A549 (cell line): Measurements from ENCODE around the gene SLC39A2. TPM values are rescaled to one million over a fixed set of nuclear protein-coding genes. Genes with fewer than 3 reads are reported as not detected.
"Not testable (repeated sequence)": the region's sequence is repeated elsewhere in the genome, so short reads cannot be mapped to it uniquely, and the experiment has no call there.

Source experiments
- ATAC-seq, 2 experiments: fragments of 200-7000 bp in 1 of 2; fragments of >200 bp in 1 of 2; cut with Nextera tagmentation in 1 of 2; cut with Tn5 transposase in 1 of 2; 3 replicates each; pipeline versions ENCODE4 v1.8.0 to v1.9.1; 2018 to 2020; ENCODE audit warnings: mild to moderate bottlenecking in 1 of 2, moderate library complexity in 1 of 2
- CTCF ChIA-PET: fragments of 300-600 bp; sonication (Branson Sonifier 250); formaldehyde crosslinking; extraction: SDS; loops from one replicate; lab custom pipeline; 2021; ENCODE audit warnings: antibody characterized with exemption, inconsistent platforms; lab: Yijun Ruan, JAX
- POLR2A ChIA-PET: fragments of 350-600 bp; formaldehyde crosslinking; extraction: SDS; loops from one replicate; lab custom pipeline; 2021; ENCODE audit warnings: antibody characterized with exemption, inconsistent platforms; lab: Yijun Ruan, JAX
- DNase-seq, 2 experiments: peaks; one replicate each; pipeline versions ENCODE4 v3.0.0 to v3.0.0-alpha.2; 2011 to 2016; ENCODE audit warnings: low read depth in 1 of 2, low spot score in 1 of 2
- FAIRE-seq: peaks from 2 replicates; lab custom pipeline; 2011; peaks lifted over from hg19 to GRCh38; lab: Jason Lieb, UNC
- H3K27ac ChIP-seq, 2 experiments: fragments of >200 bp; sonication (Bioruptor Twin); formaldehyde crosslinking; 3 replicates each; pipeline ENCODE4 v1.5.1; 2016 to 2017
- H3K4me1 ChIP-seq: fragments of >200 bp; sonication (Bioruptor Twin); formaldehyde crosslinking; 3 replicates; pipeline ENCODE4 v1.6.1; 2016
- H3K4me2 ChIP-seq: fragments of >200 bp; sonication (Bioruptor Twin); formaldehyde crosslinking; 3 replicates; pipeline ENCODE4 v1.6.1; 2016
- H3K4me3 ChIP-seq: fragments of >200 bp; sonication (Bioruptor Twin); formaldehyde crosslinking; 3 replicates; pipeline ENCODE4 v1.5.1; 2016
- H3K9me3 ChIP-seq: fragments of >200 bp; sonication (Bioruptor Twin); formaldehyde crosslinking; 3 replicates; pipeline ENCODE4 v1.6.1; 2016
- ATOH8 ChIP-seq: fragments of 250-450 bp; sonication (Bioruptor Pico); IDR thresholded peaks from 2 replicates; pipeline ENCODE4 v1.5.0; 2020; ENCODE audit warnings: low read depth, mild to moderate bottlenecking, moderate library complexity
- BHLHE40 ChIP-seq: IDR thresholded peaks from 2 replicates; pipeline ENCODE4 v1.6.1; 2012; ENCODE audit warnings: low read depth, low read length, inconsistent platforms
- CBX2 ChIP-seq: fragments of 200-600 bp; sonication (generic); IDR thresholded peaks from 2 replicates; pipeline ENCODE4 v1.6.1; 2016; ENCODE audit warnings: low read depth, mild to moderate bottlenecking, borderline replicate concordance
- CHD2 ChIP-seq: fragments of 150-350 bp; IDR thresholded peaks from 2 replicates; pipeline ENCODE4 v1.6.1; 2014; ENCODE audit warnings: low read length; ENCODE audit not compliant: partially characterized antibody
- EHMT2 ChIP-seq: fragments of 200-600 bp; sonication (generic); IDR thresholded peaks from 2 replicates; pipeline ENCODE4 v1.6.1; 2016; ENCODE audit warnings: antibody characterized with exemption, low read depth, mild to moderate bottlenecking, moderate library complexity
- ELK1 ChIP-seq: fragments of 150-350 bp; IDR thresholded peaks from 2 replicates; pipeline ENCODE4 v1.6.1; 2014; ENCODE audit warnings: low read depth, mild to moderate bottlenecking, low read length
- EP300 ChIP-seq, 2 experiments: fragments of >200 bp; sonication (Bioruptor Twin); formaldehyde crosslinking; IDR thresholded peaks; 2 replicates in 1 of 2; 3 replicates in 1 of 2; pipeline ENCODE4 v1.6.1; 2016 to 2017
- FOSL2 ChIP-seq, 2 experiments: fragments of 450-650 bp in 1 of 2; fragments of >200 bp in 1 of 2; sonication (Bioruptor Twin) in 1 of 2; formaldehyde crosslinking; IDR thresholded peaks; 2 replicates each; pipeline versions ENCODE4 v1.5.0 to v1.6.1; 2016 to 2020; ENCODE audit warnings: mild to moderate bottlenecking in 1 of 2, moderate library complexity in 1 of 2
- HES2 ChIP-seq: fragments of >200 bp; sonication (Bioruptor Twin); formaldehyde crosslinking; IDR thresholded peaks from 2 replicates; pipeline ENCODE4 v1.6.1; 2016
- HMGXB4 ChIP-seq: fragments of 250-450 bp; sonication (Bioruptor Pico); IDR thresholded peaks from 2 replicates; pipeline ENCODE4 v1.5.0; 2021; ENCODE audit warnings: mild to moderate bottlenecking, moderate library complexity, borderline replicate concordance
- MAFK ChIP-seq: fragments of 450-650 bp; IDR thresholded peaks from 2 replicates; pipeline ENCODE4 v1.6.1; 2014; ENCODE audit not compliant: partially characterized antibody
- MAZ ChIP-seq: fragments of 150-350 bp; IDR thresholded peaks from 2 replicates; pipeline ENCODE4 v1.6.1; 2014; ENCODE audit warnings: antibody characterized with exemption, low read depth, low read length, borderline replicate concordance
- NFE2L2 ChIP-seq: fragments of 150-350 bp; conservative IDR thresholded peaks from 2 replicates; pipeline ENCODE4 v1.6.1; 2014; ENCODE audit warnings: low read length
- NPAS2 ChIP-seq: fragments of 250-450 bp; sonication (Bioruptor Pico); IDR thresholded peaks from 2 replicates; pipeline ENCODE4 v1.8.0; 2022; ENCODE audit warnings: mild to moderate bottlenecking, moderate library complexity, borderline replicate concordance
- RAD21 ChIP-seq, 2 experiments: fragments of >200 bp in 1 of 2; sonication (Bioruptor Twin) in 1 of 2; formaldehyde crosslinking in 1 of 2; IDR thresholded peaks in 1 of 2; conservative IDR thresholded peaks in 1 of 2; 2 replicates in 1 of 2; 3 replicates in 1 of 2; pipeline ENCODE4 v1.6.1; 2012 to 2018; ENCODE audit warnings: inconsistent platforms in 1 of 2
- WGBS: methylation state at CpG from one replicate; pipeline ENCODE4 v1.1.6; 2017; ENCODE audit errors: missing lambda C conversion rate; 5-methylcytosine and 5-hydroxymethylcytosine counted together
- polyA plus RNA-seq, 4 experiments: library from polyadenylated mRNA; depleted of rRNA in 3 of 4; stranded (reverse); fragments of >200 nt; fragmentation: RNase III in 1 of 4; extraction: RNeasy Plus Mini Kit Qiagen cat#74134 plus additional on column Dnase treatment in 1 of 4; gene quantifications; 2 replicates in 3 of 4; 3 replicates in 1 of 4; pipeline ENCODE4 v1.2.3, GENCODE V29; 2011 to 2017

The SLC39A2 gene
- polyA plus RNA-seq, 2 of the 4 experiments (the other 2 are of a cell fraction), result not detected

GRCh38 chr14:20978687-20979086 lies 20.4 kb upstream of the SLC39A2 start:
- peaks cover 20% of the 10 kb centered on the region; the same call in 2 of the 3 replicates for H3K4me1 ChIP-seq
- WGBS, result 39% methylated on average over 1 of the region's 1 CpG
- ATAC-seq (no peak), FAIRE-seq (no peak), DNase-seq (no peak)
- POLR2A ChIA-PET, result no interaction called here
- TF ChIP-seq HMGXB4 (CRISPR knock-in tag), result no peak
- TF ChIP-seq ELK1, result no peak
- no peak for TF ChIP-seq CHD2
- no peak for TF ChIP-seq MAZ
- CTCF ChIA-PET, result interaction anchor here (0.8 to 1.3 kb wide), 2 partner anchors 105 to 125 kb away, joined by 3 read pairs; no protein-coding TSS in a partner anchor
- H3K9me3 ChIP-seq, result no peaks in the 10 kb centered on the region
- H3K4me3 ChIP-seq, result no peak overlapping the region
- H3K4me2 ChIP-seq, result no peak overlapping the region
- no peak overlapping the region for H3K27ac ChIP-seq

- POLR2A ChIA-PET, result interaction anchor here (1.4 kb wide), 1 partner anchor 10 kb away, joined by 7 read pairs; no protein-coding TSS in a partner anchor
- CTCF ChIA-PET, result interaction anchor here (0.6 to 17.7 kb wide), 5 partner anchors 9 to 576 kb away, joined by 3 to 186 read pairs (median 3); no protein-coding TSS in a partner anchor
- Histone ChIP-seq H3K4me3 (no peak overlapping the region), H3K9me3 (no peaks in the 10 kb centered on the region), H3K27ac (no peak overlapping the region), H3K4me1 (peaks cover 9% of the 10 kb centered on the region; the same call in 1 of the 3 replicates), H3K4me2 (no peak overlapping the region)
- FAIRE-seq (no peak), DNase-seq (no peak), ATAC-seq (no peak)
- 72% methylated on average over 1 of the region's 1 CpG for WGBS
- no peak for TF ChIP-seq MAZ
Observed at GRCh38 chr14:20980906-20981305, 18.2 kb upstream of the SLC39A2 start.

GRCh38 chr14:20982646-20983369 lies 16.3 kb upstream of the SLC39A2 start:
- ChIA-PET CTCF (interaction anchor here (0.8 to 17.7 kb wide), 7 partner anchors 11 to 146 kb away, joined by 3 to 186 read pairs (median 4); no protein-coding TSS in a partner anchor), POLR2A (no interaction called here)
- no peak overlapping the region for H3K4me3 ChIP-seq
- no peak overlapping the region for H3K4me2 ChIP-seq
- ATAC-seq (no peak), DNase-seq (no peak), FAIRE-seq (peak; percentile 28)
- no peaks in the 10 kb centered on the region for H3K9me3 ChIP-seq
- H3K4me1 ChIP-seq, result peaks cover 16% of the 10 kb centered on the region
- H3K27ac ChIP-seq, result no peak overlapping the region
- TF ChIP-seq MAFK (no peak), HES2 (no peak), EHMT2 (no peak), BHLHE40 (no peak), MAZ (no peak), CBX2 (no peak), FOSL2 (IDR thresholded peaks at IDR 0.05) (no peak), FOSL2 (CRISPR knock-in tag; IDR thresholded peaks at IDR 0.05) (no peak), EP300 (IDR thresholded peaks at IDR 0.05) (no peak), NPAS2 (CRISPR knock-in tag) (no peak), RAD21 (conservative IDR thresholded peaks at IDR 0.05 in 1 of 2, IDR thresholded peaks at IDR 0.05 in 1 of 2) (no peak), NFE2L2 (no peak), ATOH8 (CRISPR knock-in tag) (no peak)
- TF ChIP-seq, all 56 proteins: peak for 0
- WGBS, result 50% methylated on average over 2 of the region's 2 CpGs

- H3K27ac ChIP-seq, ATAC-seq, POLR2A ChIA-PET, H3K4me2 ChIP-seq, H3K4me3 ChIP-seq, DNase-seq, H3K9me3 ChIP-seq, FAIRE-seq: not testable (repeated sequence)
- peaks cover 23% of the 10 kb centered on the region for H3K4me1 ChIP-seq
- 94% methylated on average over 4 of the region's 4 CpGs for WGBS
- CTCF ChIA-PET, result interaction anchor here (17.7 kb wide), 1 partner anchor 13 kb away, joined by 186 read pairs; no protein-coding TSS in a partner anchor
Observed at GRCh38 chr14:20985650-20986049, 13.4 kb upstream of the SLC39A2 start.
